ENCODE results near the gene OSGEP.

The OSGEP gene

DNA sequence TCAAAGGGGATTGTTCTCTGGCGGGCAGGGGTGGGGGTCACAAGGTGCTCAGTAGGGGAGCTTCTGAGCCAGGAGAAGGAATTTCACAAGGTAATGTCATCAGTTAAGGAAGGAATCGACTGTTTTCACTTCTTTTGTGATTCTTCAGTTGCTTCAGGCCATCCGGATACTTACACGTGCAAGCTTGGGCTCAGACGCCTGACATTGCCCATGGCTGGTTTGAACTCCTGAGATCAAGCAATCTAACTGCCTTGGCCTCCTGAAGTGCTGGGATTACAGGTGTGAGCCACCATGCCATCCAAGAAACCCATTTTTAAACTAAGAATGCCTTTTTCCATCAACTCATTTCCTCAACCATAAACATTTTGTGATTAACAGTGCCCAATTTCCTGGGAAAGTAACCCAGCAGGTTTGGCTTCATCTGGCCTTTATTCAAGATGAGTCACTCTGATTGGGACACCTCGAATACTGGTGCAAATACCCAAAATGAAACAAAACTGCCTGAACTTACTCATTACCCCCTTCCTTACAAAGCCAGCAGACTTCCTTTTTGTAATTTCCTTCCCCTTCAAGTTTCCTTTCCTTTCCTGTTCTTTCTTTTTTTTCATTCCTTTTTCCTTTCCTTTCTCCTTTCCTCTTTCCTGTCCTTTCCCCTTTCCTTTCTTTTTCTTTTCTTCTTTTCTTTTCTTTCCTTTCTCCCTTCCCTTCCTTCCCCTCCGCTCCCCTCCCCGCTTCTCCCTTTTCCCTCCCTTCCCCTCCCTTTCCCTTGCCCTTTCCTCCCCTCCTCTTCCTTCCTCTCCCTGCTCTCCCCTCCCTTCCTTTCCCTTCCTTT, 40.5 kb upstream of the OSGEP start:
- Histone ChIP-seq H4K20me1 (ENCODE audit: control insufficient read depth, insufficient read depth, low read depth, low read length) (no peaks in the 10 kb centered on the region), H3K4me1 (ENCODE audit: control insufficient read depth, low read length) (peaks cover 19% of the 10 kb centered on the region), H3K9me3 (ENCODE audit: control insufficient read depth, insufficient read depth, low read length) (no peaks in the 10 kb centered on the region), H3K36me3 (ENCODE audit: control insufficient read depth, low read length) (no peaks in the 10 kb centered on the region), H3K79me2 (ENCODE audit: control insufficient read depth, low read length) (no peaks in the 10 kb centered on the region), H3K9me2 (replicated peaks; ENCODE audit: control insufficient read depth, low read length) (no peaks in the 10 kb centered on the region), H3K4me2 (ENCODE audit: low read length) (no peak overlapping the region), H3K27ac (ENCODE audit: low read depth, low read length) (no peak overlapping the region), H3K27me3 (ENCODE audit: control insufficient read depth, low read length) (peaks cover 15% of the 10 kb centered on the region), H3F3A (ENCODE audit: control insufficient read depth, insufficient read depth) (no peaks in the 10 kb centered on the region), H3K4me3 (ENCODE audit: low read length) (no peak overlapping the region)
- TF ChIP-seq, protein P1, sequence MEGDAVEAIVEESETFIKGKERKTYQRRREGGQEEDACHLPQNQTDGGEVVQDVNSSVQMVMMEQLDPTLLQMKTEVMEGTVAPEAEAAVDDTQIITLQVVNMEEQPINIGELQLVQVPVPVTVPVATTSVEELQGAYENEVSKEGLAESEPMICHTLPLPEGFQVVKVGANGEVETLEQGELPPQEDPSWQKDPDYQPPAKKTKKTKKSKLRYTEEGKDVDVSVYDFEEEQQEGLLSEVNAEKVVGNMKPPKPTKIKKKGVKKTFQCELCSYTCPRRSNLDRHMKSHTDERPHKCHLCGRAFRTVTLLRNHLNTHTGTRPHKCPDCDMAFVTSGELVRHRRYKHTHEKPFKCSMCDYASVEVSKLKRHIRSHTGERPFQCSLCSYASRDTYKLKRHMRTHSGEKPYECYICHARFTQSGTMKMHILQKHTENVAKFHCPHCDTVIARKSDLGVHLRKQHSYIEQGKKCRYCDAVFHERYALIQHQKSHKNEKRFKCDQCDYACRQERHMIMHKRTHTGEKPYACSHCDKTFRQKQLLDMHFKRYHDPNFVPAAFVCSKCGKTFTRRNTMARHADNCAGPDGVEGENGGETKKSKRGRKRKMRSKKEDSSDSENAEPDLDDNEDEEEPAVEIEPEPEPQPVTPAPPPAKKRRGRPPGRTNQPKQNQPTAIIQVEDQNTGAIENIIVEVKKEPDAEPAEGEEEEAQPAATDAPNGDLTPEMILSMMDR (IDR thresholded peaks at IDR 0.05; ENCODE audit: low read depth, low read length, poor library complexity, severe bottlenecking), result no peak

DNA sequence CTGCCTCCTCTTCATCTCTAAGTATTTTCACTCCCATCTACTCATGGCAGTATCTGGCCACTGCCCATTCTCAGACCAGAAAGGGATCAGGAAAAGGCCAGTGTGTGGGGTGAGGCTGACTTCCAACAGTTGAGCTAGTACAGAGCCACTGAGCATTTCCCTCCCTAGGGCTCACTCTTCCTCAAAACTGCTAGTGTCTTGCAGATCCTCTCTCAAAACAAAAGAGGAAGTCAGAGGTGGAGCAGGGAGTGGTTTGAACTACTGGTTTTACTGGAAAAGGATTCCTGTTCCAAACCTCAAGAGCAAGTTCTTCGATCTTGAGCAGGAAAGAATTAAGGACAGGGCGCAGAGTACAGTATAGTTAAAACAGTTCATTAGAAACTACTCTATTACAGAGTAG, 39.0 kb upstream of the OSGEP start:
- Histone ChIP-seq H3K4me2 (ENCODE audit: low read length) (no peak overlapping the region), H3K9me3 (ENCODE audit: control insufficient read depth, insufficient read depth, low read length) (no peaks in the 10 kb centered on the region), H3K27ac (ENCODE audit: low read depth, low read length) (no peak overlapping the region), H3K79me2 (ENCODE audit: control insufficient read depth, low read length) (no peaks in the 10 kb centered on the region), H3K9me2 (replicated peaks; ENCODE audit: control insufficient read depth, low read length) (no peaks in the 10 kb centered on the region), H3K36me3 (ENCODE audit: control insufficient read depth, low read length) (no peaks in the 10 kb centered on the region), H4K20me1 (ENCODE audit: control insufficient read depth, insufficient read depth, low read depth, low read length) (no peaks in the 10 kb centered on the region), H3K27me3 (ENCODE audit: control insufficient read depth, low read length) (peaks cover 15% of the 10 kb centered on the region), H3K4me3 (ENCODE audit: low read length) (no peak overlapping the region), H3K4me1 (ENCODE audit: control insufficient read depth, low read length) (peaks cover 30% of the 10 kb centered on the region), H3F3A (ENCODE audit: control insufficient read depth, insufficient read depth) (no peaks in the 10 kb centered on the region)
- no peak for TF ChIP-seq EZH2phosphoT487 (IDR thresholded peaks at IDR 0.05; ENCODE audit: borderline replicate concordance, low read length)
- TF ChIP-seq, protein P1 (IDR thresholded peaks at IDR 0.05; ENCODE audit: low read depth, low read length, poor library complexity, severe bottlenecking), result no peak

DNA sequence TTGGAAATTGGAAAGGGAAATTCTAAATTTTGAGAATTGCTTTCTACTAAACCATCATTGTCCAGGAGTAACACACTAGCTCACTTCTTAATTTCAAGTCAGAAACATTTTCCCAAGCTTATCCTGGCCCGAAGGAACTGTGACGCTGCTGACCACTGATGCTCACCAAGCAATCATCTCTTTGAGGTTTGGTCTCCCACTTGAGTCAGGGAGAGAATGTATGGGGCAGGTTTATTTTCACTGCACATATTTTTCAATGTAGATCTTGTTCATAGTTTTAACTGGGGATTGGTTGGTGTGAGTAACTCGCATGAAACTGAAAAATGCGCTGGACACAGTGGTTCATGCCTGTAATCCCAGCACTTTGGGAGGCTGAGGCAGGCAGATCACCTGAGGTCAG, 37.9 kb upstream of the OSGEP start:
- Histone ChIP-seq H3K4me2 (ENCODE audit: low read length) (no peak overlapping the region), H3K9me3 (ENCODE audit: control insufficient read depth, insufficient read depth, low read length) (no peaks in the 10 kb centered on the region), H3K4me1 (ENCODE audit: control insufficient read depth, low read length) (peaks cover 30% of the 10 kb centered on the region)

More for the DNA sequence above, 37.9 kb upstream of the OSGEP start:
- H3K79me2 ChIP-seq (ENCODE audit: control insufficient read depth, low read length), result no peaks in the 10 kb centered on the region
- TF ChIP-seq, protein P1 (IDR thresholded peaks at IDR 0.05; ENCODE audit: low read depth, low read length, poor library complexity, severe bottlenecking), result no peak
- no peak for TF ChIP-seq EZH2phosphoT487 (IDR thresholded peaks at IDR 0.05; ENCODE audit: borderline replicate concordance, low read length)
- no peaks in the 10 kb centered on the region for H3K36me3 ChIP-seq (ENCODE audit: control insufficient read depth, low read length)
- no peaks in the 10 kb centered on the region for H4K20me1 ChIP-seq (ENCODE audit: control insufficient read depth, insufficient read depth, low read depth, low read length)
- H3K27ac ChIP-seq (ENCODE audit: low read depth, low read length), result no peak overlapping the region
- no peak overlapping the region for H3K4me3 ChIP-seq (ENCODE audit: low read length)
- peaks cover 15% of the 10 kb centered on the region for H3K27me3 ChIP-seq (ENCODE audit: control insufficient read depth, low read length)
- no peaks in the 10 kb centered on the region for H3K9me2 ChIP-seq (replicated peaks; ENCODE audit: control insufficient read depth, low read length)
- H3F3A ChIP-seq (ENCODE audit: control insufficient read depth, insufficient read depth), result no peaks in the 10 kb centered on the region

Data from DOHH2 (cell line).